Ovary (tissue), 9 donors: Measurements from ENCODE around the gene MEPE. TPM values are rescaled to one million over a fixed set of nuclear protein-coding genes. Genes with fewer than 3 reads are reported as not detected.
A peak's percentile ranks its signal among the peaks of the same experiment; 100 is the strongest.

Source experiments
- DNase-seq, 5 donors: peaks; one replicate each; pipeline ENCODE4 v3.0.0-alpha.2; 2019 to 2020
- H3K27ac ChIP-seq, 2 donors: fragments of 200-600 bp; one replicate each; pipeline versions ENCODE4 v1.5.1 to v1.8.0; 2019 to 2022
- H3K27me3 ChIP-seq: fragments of 200-600 bp; one replicate; pipeline ENCODE4 v1.8.0; 2022
- H3K36me3 ChIP-seq: fragments of 200-600 bp; sonication (generic); one replicate; pipeline ENCODE4 v1.5.1; 2019
- H3K4me1 ChIP-seq: one replicate; pipeline ENCODE4 v1.8.1; 2013; ENCODE audit warnings: mild to moderate bottlenecking, moderate library complexity; ENCODE audit not compliant: insufficient read depth
- H3K4me3 ChIP-seq: fragments of 200-600 bp; sonication (generic); one replicate; pipeline ENCODE4 v1.5.1; 2017
- H3K9me3 ChIP-seq, 2 donors: fragments of 200-600 bp in 1 of 2; sonication (generic) in 1 of 2; one replicate each; pipeline versions ENCODE4 v1.5.1 to v1.8.1; 2013 to 2019; ENCODE audit warnings: mild to moderate bottlenecking in 1 of 2, moderate library complexity in 1 of 2
- CTCF ChIP-seq, 3 donors: fragments of 450-650 bp in 2 of 3; fragments of 200-600 bp in 1 of 3; IDR thresholded peaks; one replicate each; pipeline versions ENCODE4 v1.5.1 to v1.8.0; 2016 to 2022; ENCODE audit warnings: antibody characterized with exemption in 3 of 3, mild to moderate bottlenecking in 1 of 3
- EP300 ChIP-seq: sonication (generic); formaldehyde crosslinking; IDR thresholded peaks from one replicate; pipeline ENCODE4 v1.6.1; 2017; ENCODE audit warnings: antibody characterized with exemption
- POLR2A ChIP-seq: fragments of 450-650 bp; IDR thresholded peaks from one replicate; pipeline ENCODE4 v1.6.1; 2017; ENCODE audit warnings: antibody characterized with exemption, mild to moderate bottlenecking, moderate library complexity
- WGBS, 3 donors: extraction: QIAGEN DNeasy Blood & Tissue Kit in 1 of 3; methylation state at CpG; one replicate each; pipeline versions ENCODE4 v1.1.5 to v1.1.7; 2013 to 2017; 5-methylcytosine and 5-hydroxymethylcytosine counted together
- intact Hi-C, 4 donors: fragments of 100-400 bp; cut with DNase I; formaldehyde crosslinking; loops; one replicate each; pipeline versions ENCODE4 v1.11.0 to v1.15.1; 2022 to 2023
- polyA plus RNA-seq, 2 donors: library from polyadenylated mRNA; stranded (reverse); fragments of 200-250 nt in 1 of 2; fragments of 350-450 nt in 1 of 2; fragmentation: Illumina TruSeq in 1 of 2; extraction: RNeasy Lipid Tissue Mini Kit (QIAGEN cat#74804) in 1 of 2; gene quantifications; one replicate each; pipeline ENCODE4 v1.2.3, GENCODE V29; 2013 to 2014
- total RNA-seq, 7 donors: library from RNA; depleted of rRNA in 2 of 7; stranded (reverse); fragments of >200 nt in 2 of 7; fragmentation: NEBNext Ultra II Directional in 3 of 7; extraction: Animal tissue kit (Norgen Biotek cat#: 25700) in 3 of 7; gene quantifications; one replicate each; pipeline versions ENCODE4 v1.1.0 to v1.2.4, GENCODE V29; 2016 to 2023
- donor health status: DM: no; HTN: no; CAD: no; lungs with moderate emphysema.
- donor health status: DM: no; HTN: no; CAD: no.
- donor health status: Bipolar disorder and iron deficiency.
- donor health status: DM: yes; HTN: yes; CAD: no.
- donor health status: DM: no; HTN: no; CAD: no.
- donor health status: DM: yes; HTN: yes; CAD: no.

Gene MEPE
- total and polyA plus RNA-seq, 9 donors: 0.11 TPM; not detected in 8

- intact Hi-C loops: loop anchor here in 3 of 4 donors (10.0 kb wide), 4 partner anchors 154 to 484 kb away; no protein-coding TSS in a partner anchor
- DNase-seq: peak in 4 of 5 donors; percentile 24 to 53 (median 26)
- no peaks in the 10 kb centered on the region for H3K36me3 ChIP-seq
- WGBS, 3 donors: 12 to 17% (median 14%) methylated on average over 15 of the region's 15 CpGs
- no peaks in the 10 kb centered on the region for H3K27me3 ChIP-seq
- H3K4me3 ChIP-seq: peak overlapping the region; percentile 18
- H3K9me3 ChIP-seq: no peaks in the 10 kb centered on the region
- H3K27ac ChIP-seq: no peak overlapping the region
- no peaks in the 10 kb centered on the region for H3K4me1 ChIP-seq
- TF ChIP-seq CTCF (IDR thresholded peaks at IDR 0.05) (peak in 2 of 3 donors; percentile 18 to 41), POLR2A (no peak), EP300 (no peak)
Observed at GRCh38 chr4:87848622-87849351, 16.0 kb downstream of the MEPE start.

DNA sequence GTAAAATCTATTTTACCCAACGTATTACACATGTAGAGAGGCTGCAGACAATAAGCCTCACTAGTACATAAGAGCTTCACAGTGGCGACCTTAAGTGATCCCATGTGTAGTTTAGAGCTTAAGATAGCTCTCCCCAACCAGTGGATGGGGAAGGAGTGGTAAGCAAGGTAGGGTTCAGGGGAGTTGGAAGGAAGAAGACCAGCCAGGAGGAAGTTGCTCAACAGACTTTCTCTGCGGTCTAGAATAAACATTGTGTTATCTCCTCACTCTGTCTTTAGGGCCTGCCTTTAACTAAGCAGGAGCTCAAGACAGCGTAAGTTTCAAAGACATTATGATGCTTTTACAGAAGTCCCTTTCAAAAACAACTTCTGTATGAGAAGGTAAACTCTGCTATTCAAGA lies 16.8 kb downstream of the MEPE start:
- Histone ChIP-seq H3K4me3 (no peak overlapping the region), H3K36me3 (no peaks in the 10 kb centered on the region), H3K9me3 (no peaks in the 10 kb centered on the region), H3K27me3 (no peaks in the 10 kb centered on the region), H3K4me1 (no peaks in the 10 kb centered on the region), H3K27ac (no peak overlapping the region)
- TF ChIP-seq CTCF (IDR thresholded peaks at IDR 0.05) (no peak), EP300 (no peak), POLR2A (no peak)
- WGBS, 3 donors: 68 to 71% (median 69%) methylated on average over 4 of the region's 4 CpGs
- DNase-seq: no peak
- intact Hi-C loops: loop anchor here in 3 of 4 donors (5.0 to 10.0 kb wide), 5 partner anchors 123 to 485 kb away; no protein-coding TSS in a partner anchor

DNA sequence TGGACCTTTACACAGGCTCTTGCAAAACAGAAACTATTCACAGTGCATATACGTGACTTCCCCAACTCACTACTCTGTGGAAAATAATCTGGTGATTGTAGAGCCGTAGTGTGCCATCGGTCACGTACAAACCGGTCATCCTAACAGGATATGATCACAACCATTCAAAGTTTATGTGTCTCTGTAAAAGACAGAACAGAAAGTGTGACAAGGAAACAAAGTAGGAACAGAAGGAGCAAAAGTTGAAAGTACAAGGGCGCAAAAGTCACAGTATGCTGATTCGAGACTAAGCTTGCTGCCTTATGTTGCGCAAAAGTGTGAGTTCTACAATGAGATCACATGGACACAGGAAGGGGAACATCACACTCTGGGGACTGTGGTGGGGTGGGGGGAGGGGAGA lies 18.6 kb downstream of the MEPE start:
- H3K4me1 ChIP-seq: no peaks in the 10 kb centered on the region
- 87 to 93% (median 89%) methylated on average over 8 of the region's 8 CpGs for WGBS, 3 donors
- no peak overlapping the region for H3K4me3 ChIP-seq
- H3K27me3 ChIP-seq: no peaks in the 10 kb centered on the region
- no peaks in the 10 kb centered on the region for H3K9me3 ChIP-seq
- H3K27ac ChIP-seq: no peak overlapping the region
- intact Hi-C loops: loop anchor here in 1 of 4 donors (5.0 to 10.0 kb wide), 2 partner anchors 121 to 363 kb away; no protein-coding TSS in a partner anchor
- TF ChIP-seq EP300 (no peak), CTCF (IDR thresholded peaks at IDR 0.05) (no peak), POLR2A (no peak)
- no peaks in the 10 kb centered on the region for H3K36me3 ChIP-seq
- no peak for DNase-seq

GRCh38 chr4:87851953-87852352 lies 19.2 kb downstream of the MEPE start:
- Histone ChIP-seq H3K4me3 (no peak overlapping the region), H3K9me3 (no peaks in the 10 kb centered on the region), H3K27me3 (no peaks in the 10 kb centered on the region), H3K36me3 (no peaks in the 10 kb centered on the region), H3K4me1 (no peaks in the 10 kb centered on the region), H3K27ac (no peak overlapping the region)
- no peak for DNase-seq
- 79 to 84% (median 80%) methylated on average over 4 of the region's 4 CpGs for WGBS, 3 donors
- TF ChIP-seq POLR2A (no peak), CTCF (IDR thresholded peaks at IDR 0.05) (no peak), EP300 (no peak)
- intact Hi-C loops: loop anchor here in 1 of 4 donors (5.0 to 10.0 kb wide), 2 partner anchors 120 to 363 kb away; no protein-coding TSS in a partner anchor
